ENCODE results near the gene TLE7.

Gene TLE7

DNA sequence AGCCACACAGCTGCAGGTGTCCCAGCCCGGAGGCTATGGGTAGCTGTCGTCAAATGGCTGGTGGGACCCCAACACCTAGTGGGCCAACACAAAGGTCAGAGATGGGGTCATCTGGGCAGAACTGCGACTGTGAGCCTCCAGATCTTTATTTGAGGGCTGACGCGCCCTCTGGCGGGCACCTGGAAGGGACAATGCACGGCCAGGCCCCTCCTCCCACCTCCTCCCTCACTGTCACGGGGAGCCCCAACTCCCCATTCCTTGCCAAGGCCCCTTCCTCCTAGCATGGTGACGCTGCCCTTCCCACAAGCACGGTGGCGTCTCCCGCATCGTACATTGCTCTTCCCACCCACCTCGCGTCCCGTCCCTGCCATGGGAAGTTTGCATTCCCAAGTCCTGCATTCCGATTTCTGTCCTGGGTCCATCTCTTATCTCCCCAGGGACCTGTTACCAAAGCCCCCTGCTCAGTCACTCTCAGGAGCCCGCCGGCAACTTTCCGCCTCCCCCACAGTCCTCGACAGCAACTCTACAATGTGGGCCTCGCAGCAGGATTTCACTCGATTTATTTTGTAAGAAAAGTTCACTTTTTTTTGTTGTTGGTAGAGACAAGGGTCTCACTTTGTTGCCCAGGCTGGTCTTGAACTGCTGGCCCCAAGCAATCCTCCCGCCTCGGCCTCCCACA, 1.0 kb downstream of the TLE7 start:
- no peak overlapping the region for H3K4me3 ChIP-seq (ENCODE audit: control insufficient read depth, low read depth, low read length)
- no peak for DNase-seq (ENCODE audit: low read depth)
- no peak for TF ChIP-seq CTCF (conservative IDR thresholded peaks at IDR 0.05; ENCODE audit: control insufficient read depth, insufficient read depth, low read depth, low read length)

DNA sequence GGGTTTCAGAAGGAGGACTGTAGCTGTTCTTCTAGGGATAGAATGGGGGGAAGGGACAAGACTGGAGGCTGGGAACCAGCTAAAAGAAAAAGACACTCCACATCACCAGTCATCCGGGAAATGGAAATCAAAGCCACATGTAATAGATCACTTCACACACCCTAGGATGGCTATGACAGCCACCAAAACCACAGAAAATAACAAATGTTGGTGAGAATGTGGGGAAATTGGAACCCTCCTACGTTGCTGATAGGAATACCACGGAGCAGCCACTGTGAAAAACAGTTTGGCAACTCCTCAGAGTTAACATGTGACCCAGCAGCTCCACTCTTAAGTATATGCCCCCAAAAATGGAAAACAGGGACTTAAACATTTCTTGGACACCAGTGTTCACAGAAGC, 2.3 kb downstream of the TLE7 start:
- TF ChIP-seq CTCF (conservative IDR thresholded peaks at IDR 0.05; ENCODE audit: control insufficient read depth, insufficient read depth, low read depth, low read length), result no peak
- peak; percentile 27 for DNase-seq (ENCODE audit: low read depth)
- H3K4me3 ChIP-seq (ENCODE audit: control insufficient read depth, low read depth, low read length), result no peak overlapping the region

- TF ChIP-seq CTCF (conservative IDR thresholded peaks at IDR 0.05; ENCODE audit: control insufficient read depth, insufficient read depth, low read depth, low read length), result no peak
- DNase-seq (ENCODE audit: low read depth), result no peak
Observed at GRCh38 chr16:71436473-71436872, 5.4 kb downstream of the TLE7 start.

GRCh38 chr16:71432906-71433305, 8.9 kb downstream of the TLE7 start:
- DNase-seq (ENCODE audit: low read depth), result no peak
- H3K4me3 ChIP-seq (ENCODE audit: control insufficient read depth, low read depth, low read length), result no peak overlapping the region
- TF ChIP-seq CTCF (conservative IDR thresholded peaks at IDR 0.05; ENCODE audit: control insufficient read depth, insufficient read depth, low read depth, low read length), result no peak

More at GRCh38 chr16:71436473-71436872, 5.4 kb downstream of the TLE7 start:
- no peak overlapping the region for H3K4me3 ChIP-seq (ENCODE audit: control insufficient read depth, low read depth, low read length)

DNA sequence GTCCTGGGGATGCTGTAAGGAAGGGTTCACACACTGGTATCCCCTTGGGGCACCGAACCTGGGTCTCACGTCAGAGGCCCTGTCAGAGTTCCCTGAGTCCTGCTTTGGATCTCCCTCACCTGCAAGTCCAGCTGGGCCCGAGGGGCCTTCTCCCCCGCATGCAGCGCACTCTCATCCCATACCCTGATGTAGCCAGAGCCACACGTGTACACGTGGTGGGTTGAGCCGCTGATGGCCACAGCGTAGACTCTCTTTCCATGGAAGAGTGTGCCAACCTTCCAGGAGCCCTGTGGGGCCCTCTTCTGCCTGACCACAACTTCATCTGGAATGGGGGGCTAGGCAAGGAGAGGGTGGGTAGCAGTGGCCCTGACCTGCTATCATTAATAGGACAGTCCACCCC, 9.9 kb downstream of the TLE7 start:
- no peak for TF ChIP-seq CTCF (conservative IDR thresholded peaks at IDR 0.05; ENCODE audit: control insufficient read depth, insufficient read depth, low read depth, low read length)
- no peak for DNase-seq (ENCODE audit: low read depth)
- H3K4me3 ChIP-seq (ENCODE audit: control insufficient read depth, low read depth, low read length), result no peak overlapping the region

- no peak overlapping the region for H3K4me3 ChIP-seq (ENCODE audit: control insufficient read depth, low read depth, low read length)
Observed at GRCh38 chr16:71431176-71431575, 10.7 kb downstream of the TLE7 start.

More at GRCh38 chr16:71431176-71431575, 10.7 kb downstream of the TLE7 start:
- no peak for DNase-seq (ENCODE audit: low read depth)
- TF ChIP-seq CTCF (conservative IDR thresholded peaks at IDR 0.05; ENCODE audit: control insufficient read depth, insufficient read depth, low read depth, low read length), result no peak
